ENCODE measurements around the gene PPP1R11.
"Not testable (repeated sequence)": the region's sequence is repeated elsewhere in the genome, so short reads cannot be mapped to it uniquely, and the experiment has no call there.

PPP1R11 gene

DNA sequence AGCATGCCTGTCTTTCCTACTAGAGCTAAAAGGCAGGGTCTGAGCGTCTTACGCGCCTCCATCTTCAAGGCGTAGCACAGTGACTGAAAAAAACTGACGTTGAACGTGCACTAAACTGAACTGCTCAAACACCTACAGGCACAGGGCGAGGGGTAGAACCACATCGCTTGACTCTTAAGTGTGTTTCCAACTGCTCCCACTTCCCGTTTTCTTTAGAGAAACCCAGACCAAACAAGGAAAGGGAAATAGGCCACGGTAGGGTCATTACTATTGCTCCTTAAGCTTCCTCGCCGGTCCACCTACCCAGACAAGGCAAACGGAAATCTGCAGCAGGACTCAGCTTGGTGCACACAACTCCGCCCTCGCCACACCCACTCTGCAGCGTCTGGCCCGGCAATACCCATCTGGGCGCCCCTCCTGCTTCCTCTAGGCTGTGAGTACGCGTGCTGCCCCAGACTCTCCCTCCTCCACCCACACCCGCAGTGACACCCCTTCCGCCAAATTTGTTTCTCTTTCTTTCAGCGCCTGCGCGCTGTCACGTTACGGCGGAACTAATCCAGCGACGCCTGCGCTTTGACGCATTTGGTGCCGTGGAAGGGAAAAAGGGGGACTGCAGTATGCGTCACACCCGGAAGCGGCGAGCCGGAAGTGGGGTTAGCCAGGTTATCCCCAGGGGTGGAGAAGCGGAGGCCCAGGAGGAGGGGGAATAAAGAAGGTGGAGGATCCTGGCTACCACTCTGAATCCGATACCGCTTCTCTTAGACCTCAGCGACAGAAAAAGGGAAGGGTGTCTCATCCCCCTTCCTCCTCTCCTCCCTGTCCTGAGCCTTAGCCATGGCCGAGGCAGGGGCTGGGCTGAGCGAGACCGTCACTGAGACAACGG, at the start of gene PPP1R11:
Gene PPP1R11, plus strand, starts transcription at position 622 of the 883 bp plus-strand sequence. Its CDS starts 213 bp downstream, at position 835.
- peak; percentile 99 for DNase-seq

DNA sequence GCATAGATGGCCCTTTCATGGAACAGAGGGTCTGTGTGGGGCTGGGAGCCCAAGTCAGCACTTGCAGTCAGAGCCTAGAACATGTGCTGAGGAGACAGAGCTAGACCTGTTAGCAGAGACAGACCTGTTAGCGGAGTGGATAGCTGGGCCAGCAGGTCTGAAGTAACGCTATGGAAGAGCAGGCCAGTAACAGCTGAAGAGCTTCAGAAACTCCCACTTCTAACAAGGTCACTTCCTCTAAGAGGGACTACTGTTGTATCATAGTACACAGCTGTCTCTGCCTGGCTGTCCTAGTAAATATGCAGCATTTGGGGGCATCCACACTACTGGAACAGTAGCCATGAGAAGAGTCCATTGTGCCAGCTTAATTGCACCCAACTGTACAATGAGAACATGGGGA, 47.2 kb upstream of the PPP1R11 start:
- DNase-seq = no peak

- no peak for DNase-seq
Observed at GRCh38 chr6:30020626-30021025, 46.4 kb upstream of the PPP1R11 start.

- no peak for DNase-seq
Observed at GRCh38 chr6:30022189-30022588, 44.8 kb upstream of the PPP1R11 start.

GRCh38 chr6:30022712-30023111, 44.3 kb upstream of the PPP1R11 start:
- DNase-seq = not testable (repeated sequence)

GRCh38 chr6:30025186-30025585, 41.8 kb upstream of the PPP1R11 start:
- no peak for DNase-seq

DNA sequence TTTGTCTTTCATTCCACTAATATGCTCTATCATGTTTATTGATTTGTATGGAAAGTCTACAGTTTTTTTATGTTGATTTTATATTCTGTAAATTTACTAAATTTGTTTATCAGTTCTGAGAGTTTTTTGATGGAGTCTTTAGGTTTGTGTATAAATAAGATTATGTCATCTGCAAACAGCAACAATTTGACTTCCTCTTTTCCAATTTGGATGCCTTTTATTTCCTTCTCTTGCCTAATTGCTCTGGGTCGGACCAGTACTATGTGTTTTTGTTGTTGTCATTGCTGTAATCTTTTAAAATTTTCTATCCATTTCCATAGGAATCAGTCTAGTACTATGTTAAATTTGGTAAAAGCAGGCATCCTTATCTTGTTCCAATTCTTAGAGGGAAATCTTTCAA, 37.4 kb upstream of the PPP1R11 start:
- no peak for DNase-seq

GRCh38 chr6:30031381-30031780, 35.6 kb upstream of the PPP1R11 start:
- DNase-seq = no peak

DNA sequence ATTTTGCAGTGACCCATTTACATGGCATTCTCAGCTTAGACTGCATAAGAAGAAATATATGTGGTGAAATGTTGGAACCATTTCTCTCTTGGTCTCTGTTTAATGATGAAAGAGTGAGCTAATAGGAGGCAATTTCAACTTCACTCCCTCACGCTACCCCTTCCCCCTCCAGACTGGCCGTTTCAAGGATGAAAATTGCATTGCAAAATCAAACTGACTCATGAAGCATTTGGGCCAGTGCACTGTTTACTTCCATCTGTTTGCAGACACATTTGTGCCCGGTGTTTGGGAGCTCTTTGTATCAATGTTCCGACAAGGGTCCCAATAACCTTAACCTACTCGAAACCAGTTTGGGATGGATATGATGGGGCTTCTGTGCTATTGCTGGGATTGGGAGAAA, 33.6 kb upstream of the PPP1R11 start:
- DNase-seq = not testable (repeated sequence)

GRCh38 chr6:30035784-30036183, 31.2 kb upstream of the PPP1R11 start:
- no peak for DNase-seq

GRCh38 chr6:30037182-30037788, 29.7 kb upstream of the PPP1R11 start:
- no peak for DNase-seq

- DNase-seq = no peak
Observed at GRCh38 chr6:30041221-30041620, 25.8 kb upstream of the PPP1R11 start.

- DNase-seq = no peak
Observed at GRCh38 chr6:30041821-30042220, 25.2 kb upstream of the PPP1R11 start.

DNA sequence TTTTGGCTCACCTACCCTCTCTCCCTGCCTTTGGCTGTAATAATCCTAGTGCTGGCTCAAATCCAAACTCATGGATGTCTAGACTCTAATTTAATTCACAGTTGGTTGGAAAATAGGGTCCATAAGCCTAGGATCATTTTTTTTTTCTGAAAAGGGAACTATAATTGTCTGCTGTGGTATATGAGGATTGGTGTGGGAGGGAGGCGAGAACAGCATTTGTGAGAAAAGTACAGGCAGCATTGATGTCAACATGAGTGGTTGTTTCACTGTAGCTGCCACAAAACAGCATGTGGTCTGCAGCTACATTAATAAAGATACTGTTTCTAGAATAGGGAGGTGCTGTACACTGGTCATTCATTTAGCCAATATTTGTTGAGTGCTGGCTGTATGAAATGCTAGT, 24.5 kb upstream of the PPP1R11 start:
- DNase-seq = no peak

GRCh38 chr6:30042914-30043313, 24.1 kb upstream of the PPP1R11 start:
- DNase-seq = no peak

GRCh38 chr6:30043744-30044143, 23.3 kb upstream of the PPP1R11 start:
- no peak for DNase-seq

DNA sequence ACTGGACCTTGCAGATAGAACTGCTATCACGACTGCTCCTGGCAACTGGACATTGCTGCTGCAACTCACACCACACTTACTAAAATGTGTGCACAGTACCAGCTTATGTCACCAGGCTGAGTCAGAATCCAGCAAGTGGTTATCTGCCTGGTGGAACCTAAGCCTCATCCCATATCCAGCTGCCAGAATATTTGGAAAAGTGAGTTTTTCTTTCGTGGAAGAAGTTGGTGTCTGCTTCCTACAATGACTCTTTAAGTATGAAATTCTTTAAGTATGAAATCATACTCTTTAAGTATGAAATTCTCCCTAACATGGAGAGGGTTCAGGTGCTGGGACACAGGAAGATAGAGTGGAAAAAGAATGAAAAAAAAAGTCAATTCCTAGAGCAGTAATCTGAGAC, 22.4 kb upstream of the PPP1R11 start:
- DNase-seq = no peak

- no peak for DNase-seq
Observed at GRCh38 chr6:30047220-30047619, 19.8 kb upstream of the PPP1R11 start.

- DNase-seq = no peak
Observed at GRCh38 chr6:30053682-30054081, 13.3 kb upstream of the PPP1R11 start.

GRCh38 chr6:30055513-30055912, 11.5 kb upstream of the PPP1R11 start:
- no peak for DNase-seq

- DNase-seq = peak; percentile 58
Observed at GRCh38 chr6:30060606-30061091, 6.3 kb upstream of the PPP1R11 start.

GRCh38 chr6:30061092-30061857, 5.7 kb upstream of the PPP1R11 start, which contains the start of gene POLR1H:
Gene POLR1H, plus strand, starts transcription at chr6:30061265. Its CDS starts 260 bp downstream, at chr6:30061525.
- DNase-seq = peak; percentile 96

GRCh38 chr6:30061858-30062458, 5.0 kb upstream of the PPP1R11 start:
- peak; percentile 39 for DNase-seq

All from midbrain (tissue), 1 donor.